GM21390 (cell line): Measurements from ENCODE around the gene MAPK8IP1.
A peak's percentile ranks its signal among the peaks of the same experiment; 100 is the strongest.
"Not testable (repeated sequence)": the region's sequence is repeated elsewhere in the genome, so short reads cannot be mapped to it uniquely, and the experiment has no call there.

Experiments
- ATAC-seq: cut with Tn5 transposase; IDR thresholded peaks from one replicate; pipeline ENCODE4 v1.9.1; 2021; ENCODE audit not compliant: unreplicated experiment

The MAPK8IP1 gene

DNA sequence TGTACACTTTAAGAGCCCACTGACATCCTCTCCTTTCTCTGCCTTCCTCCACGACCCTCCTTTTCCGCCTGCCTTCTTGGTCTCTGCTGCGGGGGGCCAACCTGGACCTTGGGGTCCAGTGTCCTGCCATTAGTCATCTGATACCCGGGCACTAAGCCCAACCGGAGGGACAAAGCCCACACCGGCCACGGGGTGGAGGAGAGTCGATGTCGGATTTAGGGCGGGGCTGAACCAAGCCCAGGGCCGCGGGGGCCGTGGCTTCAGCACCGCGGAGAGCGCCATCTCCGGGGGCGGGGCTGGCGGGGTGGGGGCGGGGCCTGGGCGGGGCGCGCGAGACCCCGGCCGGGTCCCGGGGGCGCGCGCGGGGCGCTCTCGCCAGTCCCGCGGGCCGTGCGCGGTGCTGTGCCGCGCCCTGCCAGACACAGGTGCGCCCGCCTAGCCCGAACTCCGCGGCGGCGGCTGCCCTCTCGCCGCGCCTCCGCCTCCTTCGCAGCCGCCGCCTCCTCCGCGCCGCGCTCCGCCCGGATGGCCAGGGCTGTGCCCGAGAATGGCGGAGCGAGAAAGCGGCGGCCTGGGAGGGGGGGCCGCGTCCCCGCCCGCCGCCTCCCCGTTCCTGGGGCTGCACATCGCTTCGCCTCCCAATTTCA, at the start of gene MAPK8IP1:
Gene MAPK8IP1, plus strand, starts transcription at position 378 of the 647 bp plus-strand sequence. Its CDS starts 170 bp downstream, at position 548.
- peak; percentile 74 for ATAC-seq

DNA sequence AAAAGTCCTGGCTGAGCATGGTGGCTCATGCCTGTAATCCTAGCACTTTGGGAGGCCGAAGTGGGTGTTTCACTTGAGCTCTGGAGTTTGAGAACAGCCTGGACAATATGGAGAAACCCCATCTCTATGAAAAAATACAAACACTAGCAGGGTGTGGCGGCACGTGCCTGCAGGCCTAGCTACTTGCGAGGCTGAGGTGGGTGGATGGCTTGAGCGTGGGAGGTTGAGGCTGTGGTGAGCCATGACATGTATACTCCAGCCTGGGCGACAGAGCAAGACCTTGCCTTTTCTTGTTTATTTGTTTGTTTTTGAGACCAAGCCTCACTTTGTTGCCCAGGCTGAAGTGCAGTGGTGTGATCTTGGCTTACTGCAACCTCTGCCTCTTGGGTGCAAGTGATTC, 46.2 kb upstream of the MAPK8IP1 start:
- no peak for ATAC-seq

DNA sequence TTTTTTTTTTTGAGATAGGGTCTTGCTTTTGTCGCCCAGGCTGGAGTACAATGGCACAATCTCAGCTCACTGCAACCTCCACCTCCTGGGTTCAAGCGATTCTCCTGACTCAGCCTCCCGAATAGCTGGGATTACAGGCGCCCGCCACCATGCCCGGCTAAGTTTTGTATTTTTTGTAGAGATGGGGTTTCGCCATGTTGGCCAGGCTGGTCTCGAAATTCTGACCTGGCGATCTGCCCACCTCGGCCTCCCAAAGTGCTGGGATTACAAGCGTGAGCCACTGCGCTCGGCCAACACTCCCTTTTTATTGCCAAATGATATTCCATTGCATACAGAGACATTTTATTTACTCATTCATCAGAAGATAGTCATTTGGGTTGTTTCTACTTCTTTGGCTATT, 45.2 kb upstream of the MAPK8IP1 start:
- ATAC-seq, result not testable (repeated sequence)

- peak; percentile 26 for ATAC-seq
These were observed 42.1 kb upstream of the MAPK8IP1 start for GRCh38 chr11:45843158-45843924.

- no peak for ATAC-seq
These were observed 40.5 kb upstream of the MAPK8IP1 start for GRCh38 chr11:45844822-45845578.

- no peak for ATAC-seq
These were observed 39.2 kb upstream of the MAPK8IP1 start for GRCh38 chr11:45846174-45846675.

- peak; percentile 88 for ATAC-seq
These were observed 38.2 kb upstream of the MAPK8IP1 start, which contains the start of gene CRY2 for GRCh38 chr11:45846974-45847910. Gene CRY2 (plus strand): TSS chr11:45847475. CDS start chr11:45847491, 16 bp downstream.

DNA sequence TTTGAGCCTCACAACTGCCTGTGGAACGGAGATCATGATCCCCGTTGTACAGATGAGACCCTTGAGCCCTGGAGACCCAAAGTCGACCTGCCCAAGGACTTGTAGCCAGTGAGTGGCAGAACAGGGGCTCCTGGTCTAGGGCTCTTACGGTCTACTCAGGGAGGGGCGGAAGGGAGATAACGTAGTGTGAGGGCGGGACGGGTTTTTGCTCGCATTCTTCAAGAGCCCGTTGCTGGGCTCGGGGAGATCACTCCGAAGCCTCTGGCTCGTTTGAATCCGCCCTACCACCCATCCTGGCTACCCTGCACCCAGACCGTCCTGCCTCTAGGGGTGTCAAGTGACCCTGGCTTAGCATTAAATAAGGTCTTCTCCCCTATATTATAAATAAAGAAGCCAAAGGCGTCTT, 37.5 kb upstream of the MAPK8IP1 start:
- peak; percentile 19 for ATAC-seq

- ATAC-seq, result no peak
These were observed 36.8 kb upstream of the MAPK8IP1 start for GRCh38 chr11:45848654-45849081.

GRCh38 chr11:45850446-45850845, 35.0 kb upstream of the MAPK8IP1 start:
- no peak for ATAC-seq

GRCh38 chr11:45851228-45851627, 34.2 kb upstream of the MAPK8IP1 start:
- no peak for ATAC-seq

DNA sequence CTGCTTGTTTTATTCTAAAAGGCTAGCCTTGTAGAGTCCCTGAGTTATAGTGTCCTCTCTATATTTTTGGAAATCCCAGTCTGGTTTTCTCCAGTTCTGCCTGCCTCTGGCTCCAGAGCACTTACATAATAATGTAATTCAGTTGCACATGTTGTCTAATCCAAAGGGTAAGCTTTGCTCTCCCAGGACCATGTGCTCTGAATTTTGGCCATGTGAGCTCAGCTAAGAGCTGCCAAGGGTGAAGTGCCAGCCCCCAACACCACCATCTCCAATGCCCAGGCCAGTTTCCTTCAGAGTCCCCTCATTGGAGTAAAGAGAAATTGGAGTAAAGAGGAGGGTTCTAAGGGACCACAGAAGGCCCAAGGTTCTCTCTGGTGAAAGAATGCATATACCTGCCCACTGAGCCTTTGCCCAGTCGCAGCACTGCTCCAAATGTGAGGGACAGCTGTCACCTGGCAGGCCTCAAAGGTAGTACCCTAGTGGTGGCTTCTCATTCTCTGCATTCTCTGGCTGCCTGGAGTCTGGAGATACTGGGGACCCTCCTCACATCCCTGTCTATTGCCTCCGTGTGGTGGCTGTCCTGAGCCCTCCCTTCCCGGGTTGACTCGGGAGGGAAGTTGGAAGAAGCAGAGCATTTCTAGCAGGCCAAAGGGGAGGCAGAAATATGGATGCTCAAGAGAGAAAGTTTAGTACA, 33.3 kb upstream of the MAPK8IP1 start:
- peak; percentile 27 for ATAC-seq

DNA sequence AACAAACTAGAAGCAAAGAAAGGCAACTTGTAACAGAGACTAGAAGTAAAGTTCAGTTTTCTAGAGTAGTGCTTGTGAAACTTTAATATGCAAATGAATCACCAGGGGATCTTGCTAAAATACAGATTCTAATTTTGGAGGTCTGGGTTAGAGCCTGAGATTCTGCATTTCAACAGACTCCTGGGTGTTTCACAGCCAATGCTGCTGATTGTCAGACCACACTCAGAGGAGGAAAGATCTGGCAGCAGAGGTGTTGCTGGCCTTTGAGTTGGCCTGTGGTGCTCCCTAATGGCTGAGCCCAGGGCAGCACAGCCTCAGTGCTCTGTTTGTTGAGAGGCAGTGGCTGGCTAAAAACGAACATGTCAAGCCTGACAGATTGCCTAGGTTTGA, 32.7 kb upstream of the MAPK8IP1 start:
- peak; percentile 56 for ATAC-seq

DNA sequence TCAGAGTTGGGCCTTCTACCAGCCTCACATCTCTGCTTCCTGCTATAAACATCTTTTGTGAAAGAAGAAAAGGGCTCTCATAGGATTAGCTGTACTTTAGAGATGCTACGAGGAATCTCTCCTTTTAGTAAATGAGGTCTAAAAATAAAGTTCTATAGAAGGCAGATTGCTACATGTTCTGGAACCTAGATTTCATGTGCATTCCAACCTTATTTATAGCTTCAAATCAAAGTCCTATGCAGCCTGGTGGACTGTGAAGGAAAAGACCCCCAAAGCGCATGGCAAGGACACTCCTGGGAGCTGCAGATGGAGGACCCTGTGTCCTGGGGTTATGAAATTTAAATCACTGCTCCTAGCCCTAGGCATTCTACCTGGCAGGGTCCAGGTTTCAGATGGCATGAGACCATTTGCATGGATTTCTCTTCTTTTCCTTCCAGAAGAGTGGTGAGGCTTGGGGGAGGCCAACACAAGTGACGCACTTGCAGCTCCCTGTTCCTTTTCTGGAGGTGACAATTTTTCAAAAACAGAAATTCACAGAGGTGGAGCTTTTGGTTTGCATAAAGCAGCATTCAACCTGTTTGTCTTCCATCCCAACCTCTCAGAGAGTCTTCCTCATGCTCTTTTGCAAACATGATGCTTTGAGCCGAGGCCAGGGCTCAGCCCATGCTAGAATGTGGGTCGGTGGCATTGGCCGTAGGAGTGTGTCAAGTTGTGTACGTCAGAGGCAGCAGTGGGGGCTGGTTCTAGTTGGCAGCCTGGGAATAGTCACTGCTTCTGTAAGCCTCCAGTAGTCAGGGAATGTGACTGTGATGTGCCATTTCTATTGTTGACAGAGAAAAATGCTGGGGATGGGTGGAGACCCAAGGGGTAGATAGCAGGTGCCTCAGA, 31.9 kb upstream of the MAPK8IP1 start:
- ATAC-seq, result no peak

DNA sequence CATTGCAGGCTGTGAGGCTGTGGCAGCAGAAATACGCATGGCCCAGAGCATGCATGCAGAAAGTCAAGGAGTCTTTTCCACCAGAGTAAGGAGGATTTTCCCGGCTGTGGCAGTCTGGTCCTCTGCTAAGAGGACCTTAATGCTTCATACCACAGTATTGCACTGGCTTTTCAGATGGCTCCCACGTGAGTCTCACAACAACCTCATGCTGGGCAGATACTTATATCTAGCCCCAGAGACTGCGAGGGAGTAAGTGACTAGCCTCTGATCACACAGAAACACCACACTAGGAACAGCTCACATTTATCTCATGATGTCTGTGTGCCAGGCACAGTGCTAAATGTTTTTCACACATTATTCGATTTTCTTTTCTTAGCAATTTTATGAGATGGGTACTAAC, 30.1 kb upstream of the MAPK8IP1 start:
- no peak for ATAC-seq

DNA sequence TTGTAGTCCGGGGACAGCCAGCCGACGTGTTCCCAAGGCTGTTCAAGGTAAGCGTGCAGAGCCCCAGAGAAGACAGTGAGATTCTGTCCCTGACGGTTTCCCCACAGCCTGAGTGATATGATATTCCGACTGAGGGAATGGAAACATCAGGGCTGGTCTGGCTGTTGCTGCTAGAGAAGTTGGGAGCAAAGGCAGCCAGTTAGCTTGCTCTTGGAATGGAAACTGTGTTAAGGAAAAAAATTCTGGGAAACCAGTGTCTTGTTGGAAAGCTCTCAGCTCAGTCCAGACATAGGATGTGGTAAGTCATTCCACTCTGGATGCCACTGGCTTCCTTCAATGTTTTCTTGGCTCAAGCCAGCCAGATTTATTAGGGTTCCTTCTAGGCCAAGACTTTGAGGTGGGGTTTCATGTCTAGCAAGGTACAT, 29.4 kb upstream of the MAPK8IP1 start:
- ATAC-seq, result no peak

DNA sequence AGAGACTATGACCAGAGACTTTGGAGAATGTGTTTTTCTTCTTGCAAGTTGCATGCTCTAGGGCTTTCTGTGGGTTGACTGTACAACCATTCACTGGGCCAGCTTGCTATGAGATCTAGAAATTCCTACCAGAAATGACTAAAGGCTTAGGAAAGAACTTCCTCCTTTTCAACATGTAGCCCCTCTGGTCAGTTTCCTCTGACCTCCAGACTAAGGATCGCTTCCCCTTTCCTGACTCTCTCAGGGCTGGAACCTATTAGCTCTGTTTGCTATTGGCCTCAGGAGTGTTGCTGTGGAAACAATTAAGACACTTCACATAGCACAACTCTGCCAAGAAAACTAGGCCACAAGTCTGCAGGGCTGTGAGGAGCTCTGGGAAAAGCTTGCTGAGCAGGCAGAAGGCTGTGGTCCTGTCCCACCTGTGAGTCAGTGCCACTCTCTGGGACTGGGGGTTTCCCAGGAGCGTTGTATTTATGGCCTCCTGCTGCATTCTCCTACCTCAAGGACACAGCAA, 27.4 kb upstream of the MAPK8IP1 start:
- ATAC-seq, result no peak

GRCh38 chr11:45858751-45859398, 26.6 kb upstream of the MAPK8IP1 start:
- no peak for ATAC-seq
